ENCODE measurements around the gene SEL1L2.

Gene SEL1L2

GRCh38 chr20:13824459-13824858 is 166.0 kb downstream of the SEL1L2 start:
- DNase-seq (ENCODE audit: extremely low read depth, low read depth): no peak
- TF ChIP-seq, protein P1, sequence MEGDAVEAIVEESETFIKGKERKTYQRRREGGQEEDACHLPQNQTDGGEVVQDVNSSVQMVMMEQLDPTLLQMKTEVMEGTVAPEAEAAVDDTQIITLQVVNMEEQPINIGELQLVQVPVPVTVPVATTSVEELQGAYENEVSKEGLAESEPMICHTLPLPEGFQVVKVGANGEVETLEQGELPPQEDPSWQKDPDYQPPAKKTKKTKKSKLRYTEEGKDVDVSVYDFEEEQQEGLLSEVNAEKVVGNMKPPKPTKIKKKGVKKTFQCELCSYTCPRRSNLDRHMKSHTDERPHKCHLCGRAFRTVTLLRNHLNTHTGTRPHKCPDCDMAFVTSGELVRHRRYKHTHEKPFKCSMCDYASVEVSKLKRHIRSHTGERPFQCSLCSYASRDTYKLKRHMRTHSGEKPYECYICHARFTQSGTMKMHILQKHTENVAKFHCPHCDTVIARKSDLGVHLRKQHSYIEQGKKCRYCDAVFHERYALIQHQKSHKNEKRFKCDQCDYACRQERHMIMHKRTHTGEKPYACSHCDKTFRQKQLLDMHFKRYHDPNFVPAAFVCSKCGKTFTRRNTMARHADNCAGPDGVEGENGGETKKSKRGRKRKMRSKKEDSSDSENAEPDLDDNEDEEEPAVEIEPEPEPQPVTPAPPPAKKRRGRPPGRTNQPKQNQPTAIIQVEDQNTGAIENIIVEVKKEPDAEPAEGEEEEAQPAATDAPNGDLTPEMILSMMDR (IDR thresholded peaks at IDR 0.05; ENCODE audit: low read depth, low read length): no peak

- TF ChIP-seq, protein P1 (IDR thresholded peaks at IDR 0.05; ENCODE audit: low read depth, low read length): no peak
- no peak for DNase-seq (ENCODE audit: extremely low read depth, low read depth)
Observed at GRCh38 chr20:13822459-13822858, 168.0 kb downstream of the SEL1L2 start.

DNA sequence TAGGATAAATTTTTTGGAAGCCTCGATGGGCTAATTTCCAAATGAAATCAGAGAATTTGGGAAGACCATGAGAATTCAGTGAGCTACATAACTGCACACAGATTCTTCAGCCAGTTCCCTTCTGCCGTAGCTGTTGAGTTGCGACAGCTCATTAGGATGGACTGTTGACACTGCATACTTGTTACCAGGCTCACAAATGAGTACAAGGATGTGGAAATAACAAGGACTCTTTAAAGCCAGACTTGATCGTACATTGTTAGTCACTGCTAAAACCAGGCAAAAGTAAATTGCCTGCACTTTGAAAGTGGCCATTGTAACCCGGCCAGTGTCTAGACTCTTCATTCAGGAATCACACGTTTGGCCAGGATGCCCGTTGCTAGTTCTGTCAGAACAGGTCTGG is 168.5 kb downstream of the SEL1L2 start:
- no peak for DNase-seq (ENCODE audit: extremely low read depth, low read depth)
- TF ChIP-seq, protein P1 (IDR thresholded peaks at IDR 0.05; ENCODE audit: low read depth, low read length): no peak

DNA sequence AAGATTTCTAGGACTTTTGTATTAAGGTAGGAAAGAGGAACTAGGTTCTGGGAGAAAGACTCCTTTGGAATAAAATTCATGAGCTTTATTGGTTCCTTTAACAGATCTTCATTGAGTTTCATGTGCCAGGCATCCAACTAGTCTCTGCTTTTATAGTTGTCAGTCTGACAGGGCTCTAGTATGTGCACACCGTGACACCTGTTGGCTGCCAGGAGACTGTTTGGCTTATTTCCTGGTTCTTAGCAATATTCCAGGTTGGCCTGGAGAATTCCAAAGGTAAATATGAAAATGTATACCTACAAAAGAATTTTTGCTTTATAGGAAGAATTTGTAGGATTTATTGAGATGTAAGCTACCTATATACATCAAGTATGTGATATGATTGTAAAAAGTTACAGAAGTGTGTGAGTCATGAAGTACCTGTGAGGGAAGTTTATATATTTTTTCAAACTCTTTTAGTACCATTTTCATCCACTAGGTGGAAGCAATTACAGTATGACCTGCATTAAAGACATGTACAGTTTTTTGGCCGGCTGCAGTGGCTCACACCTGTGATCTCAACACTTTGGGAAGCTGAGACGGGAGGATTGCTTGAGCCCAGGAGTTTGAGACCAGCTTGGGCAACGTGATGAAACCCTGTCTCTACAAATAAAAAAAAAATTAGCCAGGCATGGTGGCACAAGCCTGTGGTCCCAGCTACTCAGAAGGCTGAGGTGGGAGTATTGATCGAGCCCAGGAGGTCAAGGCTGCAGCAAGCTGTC is 170.3 kb downstream of the SEL1L2 start:
- no peak for DNase-seq (ENCODE audit: extremely low read depth, low read depth)
- TF ChIP-seq, protein P1 (IDR thresholded peaks at IDR 0.05; ENCODE audit: low read depth, low read length): peak; percentile 42

DNA sequence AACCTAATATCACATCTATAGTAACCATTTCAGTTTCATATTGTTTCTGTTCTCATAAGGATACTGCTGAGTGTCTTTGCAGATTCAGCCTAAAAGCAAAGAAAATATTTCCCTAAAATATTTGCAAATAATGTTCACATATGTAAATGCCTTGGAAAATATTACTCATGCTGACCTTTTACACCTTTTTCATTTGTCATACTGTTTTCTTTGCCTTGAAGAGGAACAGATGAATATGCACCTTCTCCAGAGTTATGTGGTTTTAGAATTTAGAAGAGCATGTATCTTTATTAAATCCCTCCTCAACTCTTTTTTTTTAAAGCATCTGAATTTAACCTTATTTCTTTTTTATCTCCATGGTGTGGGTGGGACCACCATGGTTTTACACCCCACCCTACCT is 173.1 kb downstream of the SEL1L2 start:
- TF ChIP-seq, protein P1 (IDR thresholded peaks at IDR 0.05; ENCODE audit: low read depth, low read length): no peak
- DNase-seq (ENCODE audit: extremely low read depth, low read depth): no peak

DNA sequence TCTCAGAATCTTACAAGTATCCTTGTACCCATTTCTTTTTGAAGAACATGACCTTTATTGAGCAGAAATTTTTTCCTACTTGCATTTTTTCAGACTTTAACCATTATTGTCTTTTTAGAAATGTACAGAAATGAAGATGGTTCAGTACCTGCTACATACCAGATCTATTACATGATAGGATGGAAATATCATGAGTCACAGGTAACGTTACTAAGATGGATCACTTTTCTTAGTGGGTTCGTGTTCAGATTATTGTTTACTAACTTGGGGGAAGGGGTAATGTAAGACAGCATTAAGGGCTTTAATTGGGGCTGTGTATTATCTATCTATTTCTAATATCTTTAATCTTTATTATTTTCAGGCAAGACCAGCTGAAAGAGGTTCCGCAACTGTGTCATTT is 173.7 kb downstream of the SEL1L2 start:
- DNase-seq (ENCODE audit: extremely low read depth, low read depth): no peak
- TF ChIP-seq, protein P1 (IDR thresholded peaks at IDR 0.05; ENCODE audit: low read depth, low read length): no peak

DNA sequence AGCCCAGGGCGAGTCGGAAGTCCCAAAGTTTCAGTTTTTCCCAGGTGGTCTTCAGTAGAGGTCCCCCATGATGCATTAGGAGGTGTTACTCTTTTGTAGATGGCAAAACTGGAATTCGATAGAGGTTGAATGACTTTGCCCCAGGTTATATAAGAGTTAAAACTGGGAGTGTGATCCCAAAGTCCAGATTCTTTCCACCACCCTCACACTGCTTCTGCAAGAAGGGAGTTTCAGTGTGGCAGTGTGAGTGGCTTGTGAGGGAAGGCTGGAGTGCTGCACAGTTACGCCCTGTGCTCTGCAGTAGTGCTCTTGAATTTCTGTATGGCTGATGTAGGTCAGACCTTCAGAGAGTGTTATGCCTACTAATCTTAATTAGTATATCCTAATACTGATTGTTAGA is 175.7 kb downstream of the SEL1L2 start:
- TF ChIP-seq, protein P1 (IDR thresholded peaks at IDR 0.05; ENCODE audit: low read depth, low read length): no peak
- DNase-seq (ENCODE audit: extremely low read depth, low read depth): no peak

Data from AG09319 (cell line).